Measurements from ENCODE around the gene STARD6.
"Not testable (repeated sequence)": the region's sequence is repeated elsewhere in the genome, so short reads cannot be mapped to it uniquely, and the experiment has no call there.

STARD6 gene, protein sequence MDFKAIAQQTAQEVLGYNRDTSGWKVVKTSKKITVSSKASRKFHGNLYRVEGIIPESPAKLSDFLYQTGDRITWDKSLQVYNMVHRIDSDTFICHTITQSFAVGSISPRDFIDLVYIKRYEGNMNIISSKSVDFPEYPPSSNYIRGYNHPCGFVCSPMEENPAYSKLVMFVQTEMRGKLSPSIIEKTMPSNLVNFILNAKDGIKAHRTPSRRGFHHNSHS

DNA sequence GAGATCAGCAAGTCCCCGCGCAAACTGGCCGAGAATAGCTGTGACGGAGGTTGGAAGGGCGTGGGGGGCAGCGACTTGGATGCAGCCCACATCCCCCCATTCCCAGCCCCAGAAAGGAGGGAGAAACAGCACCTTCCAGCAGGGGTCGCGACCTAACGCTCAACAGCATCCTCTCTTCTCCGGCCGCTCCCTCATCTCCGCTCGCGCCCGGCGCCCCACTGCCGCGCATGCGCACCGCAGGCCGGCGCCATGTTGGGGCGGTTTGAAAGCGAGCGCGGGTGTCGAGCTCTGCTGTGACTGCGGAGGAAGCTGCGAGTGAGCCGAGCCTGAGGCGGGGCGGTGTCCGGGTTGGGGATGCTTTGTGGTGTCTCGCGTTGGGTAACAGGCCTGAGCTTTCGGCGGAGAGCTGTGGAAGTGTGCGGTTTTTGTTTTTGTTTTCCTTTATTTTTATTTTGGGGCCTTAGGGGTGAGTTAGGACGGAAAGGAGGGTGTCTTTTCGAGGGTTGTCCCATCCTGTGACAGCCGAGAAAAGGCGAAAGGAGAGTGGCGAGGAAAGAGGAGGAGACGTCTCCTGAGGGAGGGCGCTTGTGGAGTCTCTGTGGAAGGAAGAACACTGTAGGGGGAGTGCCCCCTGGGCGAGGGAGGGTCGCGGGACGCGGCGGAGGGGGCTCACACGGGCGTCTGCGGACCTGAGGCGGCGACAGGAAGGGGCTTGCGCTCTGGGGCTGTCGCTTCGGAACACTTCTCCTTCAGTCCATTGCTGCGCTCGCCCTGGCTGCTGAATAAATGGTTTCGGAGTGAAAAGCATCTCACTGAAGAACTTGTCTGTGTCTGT, at the start of gene STARD6, which contains the start of gene C18orf54:
Gene STARD6 (minus strand): TSS at position 199 of the 835 bp plus-strand sequence. CDS start 3,285 bp downstream, outside the sequence.
Gene C18orf54 (plus strand): TSS at position 247 of the 835 bp plus-strand sequence. CDS start 2,667 bp downstream, outside the sequence.
- DNase-seq: peak; percentile 86

DNA sequence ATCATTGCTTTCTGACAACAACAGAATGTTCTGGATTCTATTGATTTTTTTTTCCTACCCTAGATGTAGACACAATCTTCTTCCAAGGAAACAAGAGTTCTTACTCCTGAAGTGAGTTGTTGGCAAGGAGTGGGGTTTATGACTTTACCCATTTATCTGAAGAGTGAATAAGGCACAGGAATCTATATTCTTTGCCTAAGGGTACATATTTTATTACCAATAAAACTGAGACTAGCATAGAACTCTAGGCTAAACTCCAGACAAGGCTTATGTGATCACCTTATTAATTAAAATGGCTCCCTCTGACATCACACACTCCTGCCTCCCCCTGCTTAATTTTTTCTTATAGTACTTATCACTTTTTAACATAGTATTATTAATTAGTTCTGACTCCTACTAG, 47.6 kb upstream of the STARD6 start:
- DNase-seq: no peak

DNA sequence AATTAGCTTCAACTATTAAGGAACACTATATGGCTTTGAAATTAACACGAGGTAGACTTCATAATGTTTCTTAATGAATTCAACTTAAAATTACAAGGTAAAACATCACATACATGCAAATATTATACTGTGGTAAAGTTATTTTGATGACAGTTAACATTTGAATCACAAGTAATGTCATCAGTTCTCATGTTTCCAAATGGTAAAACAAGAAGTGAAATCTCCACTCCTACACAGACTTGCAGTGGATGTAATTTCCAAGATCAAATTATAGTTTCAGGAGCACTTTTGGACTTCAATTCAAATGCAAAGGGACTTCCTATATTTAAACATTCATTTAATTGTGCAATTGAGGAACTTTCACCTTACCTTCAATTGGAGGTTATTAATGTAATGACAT, 39.1 kb upstream of the STARD6 start:
- DNase-seq: no peak

DNA sequence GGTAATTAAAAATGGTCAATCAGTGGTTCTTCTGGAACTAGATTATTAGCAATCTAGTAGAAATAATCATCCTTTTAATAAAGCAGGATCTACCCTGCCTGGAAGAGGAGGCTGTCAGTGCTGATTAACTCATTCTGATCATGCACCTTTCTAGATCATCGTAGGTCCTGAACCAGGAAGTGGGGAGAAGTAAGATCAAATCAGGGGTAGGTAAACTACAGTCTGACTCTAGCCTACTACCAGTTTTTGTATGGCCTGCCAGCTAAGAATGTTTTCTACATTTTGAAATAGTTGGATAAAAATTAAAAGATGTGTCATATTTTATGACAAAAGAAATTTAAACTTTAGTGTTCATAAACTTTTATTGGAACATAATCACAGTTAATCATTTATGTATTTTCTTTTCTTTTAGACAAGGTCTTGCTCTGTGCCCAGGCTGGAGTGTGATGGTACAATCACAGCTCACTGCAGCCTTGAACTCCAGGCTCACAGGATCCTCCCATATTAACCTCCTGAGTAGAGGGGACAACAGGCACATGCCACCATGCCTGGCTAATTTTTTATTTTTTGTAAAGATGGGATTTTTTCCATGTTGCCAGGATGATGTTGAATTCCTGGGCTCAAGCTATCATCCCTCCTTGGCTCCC, 36.1 kb upstream of the STARD6 start:
- no peak for DNase-seq

DNA sequence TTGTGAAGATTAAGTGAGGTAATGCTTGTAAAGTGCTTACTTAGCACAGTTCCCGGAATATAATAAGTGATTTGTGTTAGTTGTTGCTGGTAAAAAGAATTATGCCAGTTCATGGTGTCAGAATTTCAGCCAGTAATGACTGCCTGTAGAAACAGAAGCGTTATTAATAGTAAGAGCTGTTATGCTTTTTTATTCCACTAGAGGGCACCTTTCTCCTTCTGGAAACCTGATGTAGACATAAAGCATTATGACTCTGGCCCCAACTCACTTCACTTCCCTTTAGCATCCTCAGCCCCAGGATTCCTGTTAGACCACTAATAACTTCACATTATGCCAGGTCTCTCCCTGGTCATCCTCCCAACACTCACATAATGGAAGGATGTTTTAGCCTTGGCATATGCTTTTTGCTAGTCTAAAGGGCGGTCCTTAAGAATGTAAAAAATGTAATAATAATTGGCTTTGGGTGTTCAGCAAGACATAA, 34.9 kb upstream of the STARD6 start:
- DNase-seq: peak; percentile 57

DNA sequence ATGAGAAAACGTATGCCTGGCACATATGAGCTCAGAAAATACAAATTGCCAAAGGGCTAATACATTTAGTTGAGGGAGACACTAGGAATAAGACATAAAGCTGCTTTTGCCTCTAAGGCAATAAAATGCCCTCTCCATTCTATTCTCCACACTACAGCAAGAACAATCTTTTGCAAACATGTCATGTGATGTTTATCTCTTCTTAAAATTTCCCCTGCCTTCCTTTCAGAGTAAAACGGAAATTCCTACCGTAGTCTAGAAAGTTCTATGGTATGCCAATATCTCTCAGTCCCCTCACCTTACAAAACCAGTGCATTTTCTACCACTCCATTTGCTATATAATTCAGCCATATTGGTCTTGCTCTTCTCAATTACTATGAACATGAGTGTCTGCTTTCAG, 33.2 kb upstream of the STARD6 start:
- no peak for DNase-seq

DNA sequence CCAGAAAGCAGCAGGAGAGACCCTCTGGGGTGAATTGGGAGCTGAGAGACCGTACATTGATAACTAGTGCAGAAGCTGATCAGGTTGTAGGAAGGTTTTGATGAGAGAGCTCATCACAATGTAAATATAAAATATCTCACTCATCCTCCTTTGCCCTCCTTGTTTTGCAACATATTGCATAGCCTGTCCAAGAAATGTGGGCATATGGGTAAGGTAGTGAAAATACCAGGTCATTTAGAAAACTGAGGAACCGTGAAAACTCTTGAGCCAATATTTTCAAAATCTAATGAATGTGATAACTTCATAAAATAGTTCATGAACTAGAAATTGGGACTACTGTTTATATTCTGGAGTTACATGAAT, 31.5 kb upstream of the STARD6 start:
- DNase-seq: no peak

DNA sequence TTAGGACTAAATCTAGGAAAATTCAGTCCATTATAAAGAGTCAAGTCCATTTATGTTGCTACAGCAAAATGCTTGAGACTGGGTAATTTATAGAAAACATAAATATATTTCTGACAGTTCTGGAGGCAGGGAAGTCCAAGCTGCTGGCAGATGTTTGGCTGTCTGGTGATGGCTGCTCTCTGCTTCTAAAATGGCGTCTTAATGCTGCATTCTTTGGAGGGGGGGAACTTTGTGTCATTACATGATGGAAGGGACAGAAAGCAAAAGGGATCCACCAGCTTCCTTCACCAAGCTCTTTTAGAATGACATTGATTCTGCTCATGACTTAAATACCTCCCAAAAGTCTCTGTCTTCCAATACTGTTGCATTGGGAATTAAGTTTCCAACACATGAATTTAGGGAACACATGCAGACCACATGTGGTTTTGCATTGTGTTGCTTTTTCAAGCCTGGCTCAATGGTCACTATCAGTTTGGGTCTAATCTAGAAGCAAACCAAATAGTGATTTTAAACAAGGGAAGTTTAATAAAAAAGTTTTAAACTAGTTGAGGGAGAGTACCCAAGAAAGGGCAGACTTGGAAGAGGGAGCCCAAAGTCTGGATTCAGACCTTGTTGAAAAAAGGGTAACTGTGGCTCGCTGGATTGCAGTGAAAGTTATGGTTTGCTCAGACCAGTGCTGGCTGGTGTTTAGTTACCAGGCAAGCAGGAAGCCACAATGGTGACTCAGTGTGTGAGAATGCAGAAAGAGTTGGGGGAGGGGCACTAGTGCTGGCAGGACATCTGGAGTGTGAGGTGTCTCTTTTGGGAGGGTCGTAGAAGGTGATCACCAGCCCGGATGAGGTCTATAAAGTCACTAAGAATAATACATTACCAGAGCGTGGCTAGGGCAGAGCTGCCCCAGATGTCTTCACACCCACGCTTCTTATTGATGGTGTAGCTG, 30.8 kb upstream of the STARD6 start:
- peak; percentile 87 for DNase-seq

DNA sequence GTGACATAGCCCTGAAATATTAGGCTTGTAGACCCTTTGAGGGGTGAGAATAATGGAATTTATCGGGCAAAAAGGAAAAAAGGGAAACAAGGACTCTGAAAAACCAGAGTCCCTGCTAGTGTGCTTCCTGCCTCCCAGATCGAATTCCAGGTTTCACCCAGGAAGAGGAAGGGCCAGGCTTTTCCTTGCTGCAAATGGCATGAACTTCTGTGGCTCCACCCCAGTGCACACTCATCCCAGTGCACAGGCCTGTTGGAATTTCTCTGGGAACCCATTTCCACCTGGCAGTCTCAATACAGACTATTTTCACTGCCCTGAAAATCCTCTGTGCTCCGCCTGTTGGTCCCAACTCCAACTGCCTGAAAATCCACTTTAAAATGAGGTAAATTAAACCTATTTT, 30.0 kb upstream of the STARD6 start:
- DNase-seq: peak; percentile 37

DNA sequence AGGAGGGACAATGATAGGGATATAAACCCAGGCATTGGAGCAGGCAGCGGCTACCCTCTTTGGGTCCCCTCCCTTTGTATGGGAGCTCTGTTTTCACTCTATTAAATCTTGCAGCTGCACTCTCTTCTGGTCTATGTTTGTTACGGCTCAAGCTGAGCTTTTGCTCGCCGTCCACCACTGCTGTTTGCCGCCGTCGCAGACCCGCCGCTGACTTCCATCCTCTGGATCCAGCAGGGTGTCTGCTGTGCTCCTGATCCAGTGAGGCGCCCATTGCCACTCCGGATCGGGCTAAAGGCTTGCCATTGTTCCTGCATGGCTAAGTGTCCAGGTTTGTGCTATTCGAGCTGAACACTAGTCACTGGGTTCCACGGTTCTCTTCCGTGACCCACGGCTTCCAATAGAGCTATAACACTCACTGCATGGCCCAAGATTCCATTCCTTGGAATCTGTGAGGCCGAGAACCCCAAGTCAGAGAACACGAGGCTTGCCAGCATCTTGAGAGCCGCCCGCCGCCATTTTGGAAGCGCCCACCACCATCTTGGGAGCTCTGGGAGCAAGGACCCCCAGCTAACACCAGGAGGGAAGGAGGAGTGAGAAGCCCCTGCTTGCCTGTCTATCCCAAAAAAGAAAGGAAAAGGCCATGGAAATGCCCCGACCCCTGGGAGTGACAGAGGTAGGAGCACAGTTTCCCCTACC, 29.3 kb upstream of the STARD6 start:
- not testable (repeated sequence) for DNase-seq

DNA sequence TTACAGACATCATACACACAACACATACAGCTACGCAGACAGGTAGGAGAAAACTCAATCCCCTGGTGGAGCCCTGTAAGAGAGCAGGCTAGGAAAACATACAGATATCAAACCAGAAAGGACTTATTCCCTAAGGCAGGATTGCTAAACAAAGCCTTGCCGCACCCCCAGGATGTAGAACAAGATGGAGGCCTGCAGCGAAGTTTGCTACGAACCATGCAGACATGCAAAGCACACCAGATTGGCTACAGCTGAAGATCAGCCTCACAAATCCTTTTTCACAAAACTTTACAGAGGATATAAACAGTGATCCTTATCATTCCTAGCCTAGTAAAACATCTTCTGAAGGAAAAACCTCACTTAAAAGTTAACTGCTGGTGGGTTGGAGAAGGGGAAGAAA, 28.4 kb upstream of the STARD6 start:
- no peak for DNase-seq

DNA sequence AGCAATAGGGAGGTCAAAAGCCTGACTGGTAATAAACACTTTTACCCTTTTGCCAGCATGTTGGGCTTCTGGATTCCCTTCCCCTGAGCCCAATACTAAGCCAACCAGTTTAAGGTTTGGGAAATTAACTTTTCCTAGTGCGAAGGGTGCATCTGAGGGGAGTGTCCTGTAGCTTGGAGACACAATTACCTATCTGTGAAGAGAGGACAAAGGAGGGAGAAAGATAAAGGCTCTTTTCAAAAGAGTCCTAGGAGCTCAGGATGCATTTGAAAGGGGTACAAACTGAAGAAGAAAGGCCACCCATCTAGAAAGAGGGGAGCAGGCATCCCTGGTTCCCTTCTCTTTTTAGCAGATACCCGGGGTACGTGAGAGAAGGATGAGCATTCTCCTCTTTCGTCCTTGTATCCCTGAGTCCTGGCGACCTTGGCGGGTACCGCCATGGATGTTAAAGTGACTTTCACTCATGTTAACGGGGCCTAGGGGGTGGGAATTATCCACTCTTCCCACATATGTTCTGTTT, 25.1 kb upstream of the STARD6 start:
- no peak for DNase-seq

DNA sequence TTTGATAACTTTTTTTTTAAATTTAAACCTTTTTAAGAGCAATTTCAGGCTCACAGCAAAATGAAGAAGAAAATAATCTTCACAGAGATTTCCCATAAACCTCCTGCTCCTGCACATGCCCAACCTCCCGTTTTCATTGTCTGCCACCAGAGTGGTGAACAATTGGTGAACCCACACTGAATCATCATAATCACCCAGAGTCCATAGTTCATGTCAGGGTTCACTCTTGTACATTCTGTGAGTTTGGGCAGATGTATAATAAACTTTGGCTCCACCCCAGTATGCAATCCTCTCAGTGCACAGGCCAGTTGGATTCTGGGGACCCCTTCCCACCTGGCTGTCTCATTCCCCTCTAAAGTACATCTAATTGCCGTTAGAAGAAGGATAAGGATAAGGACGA, 24.4 kb upstream of the STARD6 start:
- no peak for DNase-seq

DNA sequence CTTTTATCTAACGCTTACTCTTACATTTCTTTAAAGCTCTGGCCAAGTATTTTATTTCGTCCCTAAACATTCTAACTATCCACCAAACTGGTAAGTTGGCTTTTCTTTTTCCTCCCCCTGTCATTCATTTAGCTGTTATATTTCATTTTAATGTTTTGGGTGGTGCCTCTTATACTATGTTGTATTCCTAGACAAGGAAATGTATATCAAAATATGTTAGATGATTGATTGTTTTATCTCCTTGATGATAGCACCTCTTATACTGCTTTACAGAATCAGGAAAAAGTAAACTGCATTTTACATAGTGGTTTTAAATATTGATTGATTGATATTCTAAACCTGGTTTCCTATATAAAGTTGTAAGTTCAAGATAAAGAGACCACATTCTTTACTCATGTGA, 24.0 kb upstream of the STARD6 start:
- DNase-seq: no peak

DNA sequence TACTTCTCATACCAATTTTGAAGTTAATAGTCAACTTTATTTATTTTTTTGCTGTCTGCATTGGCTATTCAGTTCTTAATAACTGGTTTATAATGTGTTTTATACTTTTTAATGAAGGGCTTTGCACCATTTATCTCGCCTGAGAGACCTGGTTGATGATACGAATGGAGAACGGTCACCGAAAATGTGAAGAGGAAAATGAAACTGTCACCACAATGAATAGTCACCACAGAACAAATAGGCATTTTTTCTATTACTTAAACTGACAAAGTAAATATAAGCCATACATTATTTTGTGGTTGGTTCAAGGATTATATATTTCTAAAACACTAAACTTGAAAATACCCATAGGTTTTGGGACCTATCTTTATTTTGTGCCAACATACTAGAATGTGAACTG, 20.4 kb upstream of the STARD6 start:
- DNase-seq: no peak

DNA sequence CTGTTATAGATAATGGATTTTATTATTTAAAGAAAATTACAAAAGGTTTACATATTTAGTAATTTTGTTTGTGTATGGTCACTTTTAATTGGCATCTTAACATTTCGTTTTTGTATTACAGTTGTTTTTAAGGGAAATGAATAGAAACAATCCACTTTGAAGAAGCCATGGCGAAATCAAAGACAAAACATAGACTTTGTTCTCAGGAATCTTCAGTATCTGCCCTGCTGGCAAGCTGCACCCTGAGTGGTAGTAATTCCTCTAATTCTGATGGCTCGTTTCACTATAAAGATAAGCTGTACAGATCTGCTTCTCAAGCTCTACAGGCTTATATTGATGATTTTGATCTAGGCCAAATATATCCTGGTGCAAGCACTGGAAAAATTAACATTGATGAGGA, 2.7 kb upstream of the STARD6 start:
- DNase-seq: no peak

DNA sequence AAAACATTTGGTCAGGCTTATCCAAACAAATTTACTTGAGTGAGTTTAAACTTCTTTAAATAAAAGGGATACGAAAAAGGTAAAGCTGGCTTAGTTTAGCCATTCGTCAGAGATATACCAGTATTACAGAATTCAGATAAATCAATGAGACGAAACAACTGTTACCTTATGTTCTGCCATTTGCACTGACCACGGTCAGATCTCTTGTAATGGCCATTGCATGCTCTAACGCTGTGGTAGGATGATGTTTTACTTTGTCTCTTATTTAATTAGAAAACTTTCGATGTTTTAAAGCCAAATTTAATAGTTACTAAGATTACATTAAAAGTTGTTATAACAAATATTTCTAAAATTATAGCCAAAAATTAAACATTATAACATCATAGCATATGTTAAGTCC, 1.6 kb upstream of the STARD6 start:
- no peak for DNase-seq

DNA sequence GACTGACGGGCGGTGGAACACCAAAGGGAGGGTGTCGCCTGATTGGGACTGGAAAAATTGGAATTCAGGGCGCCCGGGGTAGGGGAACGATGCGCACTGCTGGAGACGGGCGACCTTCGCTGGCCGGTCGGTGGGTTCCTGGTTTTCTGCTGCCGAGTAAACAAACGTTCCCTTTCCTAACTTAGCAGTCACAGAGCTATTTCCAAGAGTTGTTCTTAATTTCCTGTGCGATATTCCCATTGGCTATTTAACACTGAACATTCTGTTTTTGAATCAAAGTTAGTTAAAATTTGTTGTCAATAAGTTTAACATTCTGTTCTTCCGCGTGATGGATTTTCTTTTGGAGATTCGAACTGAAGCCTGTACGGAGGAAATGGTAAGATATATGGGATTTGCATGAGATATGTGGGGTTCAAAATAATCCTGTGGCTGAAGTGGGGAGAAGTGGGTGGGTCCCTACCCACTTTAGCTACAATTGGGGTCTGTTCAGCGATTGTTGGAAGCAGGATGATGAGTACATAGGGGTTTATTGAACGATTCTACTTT, 910 bp upstream of the STARD6 start:
- peak; percentile 34 for DNase-seq

DNA sequence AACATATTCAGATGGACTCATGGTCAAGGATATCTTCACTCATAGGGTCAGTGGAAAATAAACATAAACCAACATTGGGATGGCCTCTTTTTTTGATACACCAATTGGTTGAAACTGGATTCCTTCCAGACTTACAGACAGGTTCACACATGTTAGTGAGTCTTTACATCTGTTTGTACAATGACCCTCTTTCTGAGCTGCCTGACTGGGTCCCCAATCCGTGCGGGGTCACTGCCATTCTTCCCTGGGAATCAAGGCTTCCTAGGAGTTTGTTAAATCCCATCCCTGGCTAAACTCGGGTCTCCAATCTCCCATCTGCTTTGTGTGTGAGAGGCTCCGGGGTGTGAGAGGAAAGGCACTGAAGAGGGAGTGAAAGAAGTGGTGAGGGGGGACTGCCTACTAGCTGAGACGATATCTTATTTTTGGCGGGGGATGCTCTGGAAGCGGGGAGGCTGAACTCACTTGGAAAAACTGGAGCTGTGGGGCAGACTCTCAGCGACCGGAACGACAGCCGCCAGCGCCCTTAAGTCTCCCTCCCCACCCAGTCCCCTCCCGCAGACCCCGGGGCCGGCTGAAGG, 487 bp downstream of the STARD6 start:
- peak; percentile 3 for DNase-seq

DNA sequence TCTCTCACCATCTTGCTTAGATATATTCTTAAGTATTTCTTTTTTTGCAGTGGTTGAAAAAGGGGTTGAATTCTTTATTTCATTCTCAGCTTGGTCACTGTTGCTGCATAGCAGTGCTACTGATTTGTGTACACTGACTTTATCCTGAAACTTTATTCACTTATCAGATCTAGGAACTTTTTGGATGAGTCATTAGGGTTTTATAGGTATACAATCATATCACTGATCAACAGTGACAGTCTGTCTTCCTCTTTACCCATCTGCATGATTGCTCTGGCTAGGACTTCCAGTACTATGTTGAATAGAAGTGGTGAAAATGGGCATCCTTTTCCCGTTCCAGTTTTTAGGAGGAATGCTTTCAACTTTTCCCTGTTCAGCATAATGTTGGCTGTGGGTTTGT, 6.5 kb downstream of the STARD6 start:
- no peak for DNase-seq

DNA sequence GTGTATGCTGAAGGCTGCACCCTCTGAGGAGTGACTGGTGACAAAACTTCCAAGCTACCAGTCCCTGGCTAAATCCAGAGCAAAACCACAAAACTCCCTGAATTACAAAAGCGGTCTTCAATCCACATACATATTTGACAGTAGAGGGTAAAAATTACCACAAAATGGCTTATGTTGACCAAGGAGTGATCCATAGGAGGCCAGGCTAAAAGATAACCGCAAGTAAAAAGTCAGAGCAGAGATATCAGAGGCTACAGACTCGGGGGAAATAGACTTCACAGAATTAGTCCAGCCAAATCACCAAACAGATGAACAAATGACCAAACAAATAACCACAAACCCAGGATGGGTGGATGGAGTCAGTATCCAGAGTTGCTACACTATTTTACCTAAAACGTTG, 19.4 kb downstream of the STARD6 start:
- DNase-seq: no peak

All from HCEC 1CT (cell line).